Endothelial cell (in vitro differentiated cells): ENCODE measurements around the gene RPL38. TPM values are rescaled to one million over a fixed set of nuclear protein-coding genes. Genes with fewer than 3 reads are reported as not detected.

ENCODE experiments used
- DNase-seq: peaks from one replicate; pipeline ENCODE4 v3.0.0; 2021; ENCODE audit warnings: low spot score
- H3K27ac Mint-ChIP-seq: one replicate; pipeline ENCODE4 v1.8.0; 2021; ENCODE audit warnings: mixed read lengths, inconsistent platforms; ENCODE audit not compliant: unreplicated experiment
- H3K27me3 Mint-ChIP-seq: one replicate; pipeline ENCODE4 v1.8.0; 2021; ENCODE audit warnings: mild to moderate bottlenecking, moderate library complexity, mixed read lengths, inconsistent platforms; ENCODE audit not compliant: unreplicated experiment
- H3K36me3 Mint-ChIP-seq: one replicate; pipeline ENCODE4 v1.8.0; 2021; ENCODE audit warnings: mild to moderate bottlenecking, low read depth, mixed read lengths, inconsistent platforms; ENCODE audit not compliant: unreplicated experiment
- H3K4me1 Mint-ChIP-seq: one replicate; pipeline ENCODE4 v1.8.0; 2021; ENCODE audit warnings: mild to moderate bottlenecking, mixed read lengths, inconsistent platforms; ENCODE audit not compliant: unreplicated experiment
- H3K4me3 Mint-ChIP-seq: one replicate; pipeline ENCODE4 v1.8.0; 2021; ENCODE audit warnings: mild to moderate bottlenecking, mixed read lengths, inconsistent platforms; ENCODE audit not compliant: unreplicated experiment
- H3K9me3 Mint-ChIP-seq: one replicate; pipeline ENCODE4 v1.8.0; 2021; ENCODE audit warnings: mixed read lengths, inconsistent platforms; ENCODE audit not compliant: unreplicated experiment
- CTCF ChIP-seq: fragments of 200-600 bp; sonication (generic); IDR thresholded peaks from one replicate; pipeline ENCODE4 v1.5.0; 2021; ENCODE audit warnings: antibody characterized with exemption; ENCODE audit not compliant: unreplicated experiment
- total RNA-seq: library from RNA; stranded (reverse); fragmentation: NEBNext Ultra II Directional; extraction: Animal tissue kit (Norgen Biotek cat#: 25700); gene quantifications from one replicate; pipeline ENCODE4 v1.2.1, GENCODE V29; 2021; ENCODE audit not compliant: unreplicated experiment

Gene RPL38
- total RNA-seq, 1 donor from 2014 or later = 1,802 TPM

- H3K4me1 Mint-ChIP-seq = peaks cover 6% of the 10 kb centered on the region
- no peaks in the 10 kb centered on the region for H3K36me3 Mint-ChIP-seq
- no peak for DNase-seq
- TF ChIP-seq CTCF = no peak
- H3K9me3 Mint-ChIP-seq = no peaks in the 10 kb centered on the region
- peaks cover 3% of the 10 kb centered on the region for H3K27me3 Mint-ChIP-seq
- H3K4me3 Mint-ChIP-seq = no peak overlapping the region
- H3K27ac Mint-ChIP-seq = no peak overlapping the region
Observed at GRCh38 chr17:74234486-74234885, 31.0 kb downstream of the RPL38 start.

GRCh38 chr17:74235040-74235581, 31.6 kb downstream of the RPL38 start:
- no peak overlapping the region for H3K27ac Mint-ChIP-seq
- TF ChIP-seq CTCF = no peak
- H3K9me3 Mint-ChIP-seq = no peaks in the 10 kb centered on the region
- no peak for DNase-seq
- no peak overlapping the region for H3K4me3 Mint-ChIP-seq
- no peaks in the 10 kb centered on the region for H3K36me3 Mint-ChIP-seq
- H3K27me3 Mint-ChIP-seq = peaks cover 3% of the 10 kb centered on the region
- H3K4me1 Mint-ChIP-seq = peaks cover 6% of the 10 kb centered on the region

- no peak for DNase-seq
- Mint-ChIP-seq H3K27me3 (peaks cover 4% of the 10 kb centered on the region), H3K9me3 (no peaks in the 10 kb centered on the region), H3K4me3 (no peak overlapping the region), H3K27ac (no peak overlapping the region), H3K4me1 (peaks cover 6% of the 10 kb centered on the region), H3K36me3 (no peaks in the 10 kb centered on the region)
- TF ChIP-seq CTCF = no peak
Observed at GRCh38 chr17:74235911-74236371, 32.5 kb downstream of the RPL38 start.

GRCh38 chr17:74237321-74237720, 33.8 kb downstream of the RPL38 start:
- Mint-ChIP-seq H3K4me1 (peaks cover 6% of the 10 kb centered on the region), H3K27ac (no peak overlapping the region), H3K27me3 (peaks cover 4% of the 10 kb centered on the region), H3K9me3 (no peaks in the 10 kb centered on the region), H3K36me3 (no peaks in the 10 kb centered on the region), H3K4me3 (no peak overlapping the region)
- DNase-seq = no peak
- TF ChIP-seq CTCF = no peak

GRCh38 chr17:74239172-74239571, 35.7 kb downstream of the RPL38 start:
- DNase-seq = no peak
- Mint-ChIP-seq H3K27ac (no peak overlapping the region), H3K9me3 (no peaks in the 10 kb centered on the region), H3K27me3 (peaks cover 4% of the 10 kb centered on the region), H3K4me3 (no peak overlapping the region), H3K36me3 (no peaks in the 10 kb centered on the region), H3K4me1 (peaks cover 6% of the 10 kb centered on the region)
- TF ChIP-seq CTCF = no peak
